Choroid plexus epithelial cell (primary cell): Measurements from ENCODE around the gene FAM24A.
A peak's percentile ranks its signal among the peaks of the same experiment; 100 is the strongest.
"Not testable (repeated sequence)": the region's sequence is repeated elsewhere in the genome, so short reads cannot be mapped to it uniquely, and the experiment has no call there.

Experiments used
- DNase-seq: peaks from one replicate; pipeline ENCODE4 v3.0.0-alpha.2; 2010; ENCODE audit warnings: low read depth
- H3K4me3 ChIP-seq: 2 replicates; pipeline ENCODE4 v1.5.1; 2011; ENCODE audit warnings: low read depth, mild to moderate bottlenecking, control low read depth, low read length, moderate library complexity
- CTCF ChIP-seq: conservative IDR thresholded peaks from 2 replicates; pipeline ENCODE4 v1.5.1; 2011; ENCODE audit warnings: low read depth, mild to moderate bottlenecking, control low read depth, inconsistent platforms, low read length, moderate library complexity

The FAM24A gene, protein sequence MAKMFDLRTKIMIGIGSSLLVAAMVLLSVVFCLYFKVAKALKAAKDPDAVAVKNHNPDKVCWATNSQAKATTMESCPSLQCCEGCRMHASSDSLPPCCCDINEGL

DNA sequence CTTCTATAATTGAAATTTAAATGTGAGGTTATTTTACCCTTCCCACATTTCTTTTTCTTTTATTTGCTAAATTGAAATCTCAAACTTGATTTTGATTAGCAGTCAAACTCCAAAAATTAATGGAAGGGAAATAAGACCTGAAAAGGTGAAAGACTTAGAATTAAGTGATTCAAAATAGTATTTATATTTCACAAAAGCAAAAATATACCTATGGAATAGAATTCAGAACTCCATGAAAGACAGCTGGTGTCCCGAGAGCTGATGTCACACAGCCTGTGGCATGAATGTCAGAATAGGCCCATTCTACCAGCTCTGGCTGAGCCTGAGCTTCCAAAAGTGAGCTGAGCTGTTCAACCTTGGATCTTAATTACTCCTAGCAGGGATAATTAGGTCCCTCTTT is at the start of gene FAM24A:
FAM24A (plus strand) TSS at position 301 of the 400 bp plus-strand sequence. CDS start 1,025 bp downstream, outside the sequence.
- TF ChIP-seq CTCF, result no peak
- DNase-seq, result no peak
- H3K4me3 ChIP-seq, result no peak within 1 kb of the TSS

DNA sequence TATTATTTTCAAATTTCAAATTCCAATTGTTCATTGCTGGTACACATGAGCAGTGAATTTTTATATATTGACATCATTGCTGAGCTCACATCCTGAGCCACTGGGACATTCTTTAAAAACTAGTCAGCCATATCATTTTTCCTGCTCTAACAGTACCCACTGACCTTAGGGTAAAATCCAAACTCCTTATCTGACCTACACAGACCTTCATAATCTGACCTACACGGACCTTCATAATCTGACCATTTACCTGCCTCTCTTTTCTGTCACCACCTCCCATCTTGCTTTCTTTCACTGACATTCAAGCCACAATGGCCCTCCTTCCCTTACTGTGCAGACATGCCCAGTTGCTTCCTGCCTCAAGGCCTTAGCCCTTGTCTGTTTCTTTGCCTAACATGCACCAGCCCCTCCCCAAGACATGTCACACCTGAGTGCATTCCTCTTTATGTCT is 48.7 kb upstream of the FAM24A start:
- H3K4me3 ChIP-seq, result no peak overlapping the region
- TF ChIP-seq CTCF, result no peak
- DNase-seq, result peak; percentile 79

GRCh38 chr10:122863216-122864193 is 46.9 kb upstream of the FAM24A start:
- H3K4me3 ChIP-seq, result no peak overlapping the region
- no peak for DNase-seq
- TF ChIP-seq CTCF, result no peak

DNA sequence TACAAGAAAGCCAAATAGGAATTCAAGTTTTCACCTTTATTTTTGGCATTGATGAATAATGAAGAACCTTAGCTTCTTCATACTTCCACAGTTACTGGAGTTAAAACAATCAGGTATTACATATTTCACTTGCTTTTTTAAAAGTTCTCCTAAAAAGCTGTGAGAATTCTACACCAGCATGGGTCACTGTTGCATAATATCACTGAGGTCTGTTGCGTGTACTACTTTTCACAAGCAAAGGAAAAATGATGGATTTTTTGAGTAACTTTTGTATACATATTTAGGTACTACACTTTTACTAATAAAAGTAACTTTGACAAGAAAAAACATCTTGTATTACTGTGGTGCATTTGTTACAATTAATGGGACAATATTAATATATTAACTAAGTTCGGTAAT is 46.2 kb upstream of the FAM24A start:
- DNase-seq, result peak; percentile 59
- TF ChIP-seq CTCF, result no peak

GRCh38 chr10:122864901-122865300 is 45.5 kb upstream of the FAM24A start:
- no peak overlapping the region for H3K4me3 ChIP-seq
- no peak for TF ChIP-seq CTCF
- peak; percentile 54 for DNase-seq

More for the DNA sequence above, 46.2 kb upstream of the FAM24A start:
- no peak overlapping the region for H3K4me3 ChIP-seq

- H3K4me3 ChIP-seq, result not testable (repeated sequence)
- DNase-seq, result peak; percentile 24
Measured at GRCh38 chr10:122866757-122867482, 43.5 kb upstream of the FAM24A start.

DNA sequence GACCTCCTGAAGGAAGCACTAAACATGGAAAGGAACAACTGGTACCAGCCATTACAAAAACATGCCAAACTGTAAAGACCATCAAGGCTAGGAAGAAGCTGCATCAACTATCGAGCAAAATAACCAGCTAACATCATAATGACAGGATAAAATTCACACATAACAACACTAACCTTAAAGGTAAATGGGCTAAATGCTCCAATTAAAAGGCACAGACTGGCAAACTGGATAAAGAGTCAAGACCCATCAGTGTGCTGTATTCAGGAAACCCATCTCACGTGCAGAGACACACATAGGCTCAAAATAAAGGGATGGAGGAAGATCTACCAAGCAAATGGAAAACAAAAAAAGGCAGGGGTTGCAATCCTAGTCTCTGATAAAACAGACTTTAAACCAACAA is 41.6 kb upstream of the FAM24A start:
- DNase-seq, H3K4me3 ChIP-seq: not testable (repeated sequence)

DNA sequence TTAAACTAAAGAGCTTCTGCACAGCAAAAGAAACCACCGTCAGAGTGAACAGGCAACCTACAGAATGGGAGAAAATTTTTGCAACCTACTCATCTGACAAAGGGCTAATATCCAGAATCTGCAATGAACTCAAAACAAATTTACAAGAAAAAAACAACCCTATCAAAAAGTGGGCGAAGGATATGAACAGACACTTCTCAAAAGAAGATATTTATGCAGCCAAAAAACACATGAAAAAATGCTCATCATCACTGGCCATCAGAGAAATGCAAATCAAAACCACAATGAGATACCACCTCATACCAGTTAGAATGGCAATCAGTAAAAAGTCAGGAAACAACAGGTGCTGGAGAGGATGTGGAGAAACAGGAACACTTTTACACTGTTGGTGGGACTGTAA is 38.5 kb upstream of the FAM24A start:
- not testable (repeated sequence) for DNase-seq, H3K4me3 ChIP-seq
